Measurements from ENCODE around the gene ZNF672. TPM values are rescaled to one million over a fixed set of nuclear protein-coding genes. Genes with fewer than 3 reads are reported as not detected.
A peak's percentile ranks its signal among the peaks of the same experiment; 100 is the strongest.

ZNF672 gene
- total and polyA plus RNA-seq, 2 experiments from 2014 or later, result 10.3 to 39.7 TPM

DNA sequence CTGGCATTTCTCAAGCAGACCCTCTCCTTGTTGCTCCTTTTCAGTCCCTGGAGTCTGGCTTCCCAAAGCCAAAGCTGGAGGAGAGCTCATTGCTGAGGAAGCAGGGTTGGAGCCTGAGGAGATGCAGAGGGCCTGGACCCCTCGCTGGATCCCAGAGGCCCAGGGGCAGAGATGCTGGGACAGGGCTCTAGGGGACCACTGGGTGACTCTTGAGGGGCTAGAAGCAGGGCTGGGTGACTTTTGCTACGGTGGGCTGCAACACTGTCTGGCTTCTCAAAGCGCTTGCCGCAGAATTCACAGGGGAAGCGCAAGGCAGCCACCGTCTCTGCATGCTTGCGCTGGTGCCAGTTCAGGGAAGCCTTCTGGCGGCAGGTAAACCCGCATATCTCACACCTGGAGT, 12.1 kb downstream of the ZNF672 start (continued):
- TF ChIP-seq, protein P1, sequence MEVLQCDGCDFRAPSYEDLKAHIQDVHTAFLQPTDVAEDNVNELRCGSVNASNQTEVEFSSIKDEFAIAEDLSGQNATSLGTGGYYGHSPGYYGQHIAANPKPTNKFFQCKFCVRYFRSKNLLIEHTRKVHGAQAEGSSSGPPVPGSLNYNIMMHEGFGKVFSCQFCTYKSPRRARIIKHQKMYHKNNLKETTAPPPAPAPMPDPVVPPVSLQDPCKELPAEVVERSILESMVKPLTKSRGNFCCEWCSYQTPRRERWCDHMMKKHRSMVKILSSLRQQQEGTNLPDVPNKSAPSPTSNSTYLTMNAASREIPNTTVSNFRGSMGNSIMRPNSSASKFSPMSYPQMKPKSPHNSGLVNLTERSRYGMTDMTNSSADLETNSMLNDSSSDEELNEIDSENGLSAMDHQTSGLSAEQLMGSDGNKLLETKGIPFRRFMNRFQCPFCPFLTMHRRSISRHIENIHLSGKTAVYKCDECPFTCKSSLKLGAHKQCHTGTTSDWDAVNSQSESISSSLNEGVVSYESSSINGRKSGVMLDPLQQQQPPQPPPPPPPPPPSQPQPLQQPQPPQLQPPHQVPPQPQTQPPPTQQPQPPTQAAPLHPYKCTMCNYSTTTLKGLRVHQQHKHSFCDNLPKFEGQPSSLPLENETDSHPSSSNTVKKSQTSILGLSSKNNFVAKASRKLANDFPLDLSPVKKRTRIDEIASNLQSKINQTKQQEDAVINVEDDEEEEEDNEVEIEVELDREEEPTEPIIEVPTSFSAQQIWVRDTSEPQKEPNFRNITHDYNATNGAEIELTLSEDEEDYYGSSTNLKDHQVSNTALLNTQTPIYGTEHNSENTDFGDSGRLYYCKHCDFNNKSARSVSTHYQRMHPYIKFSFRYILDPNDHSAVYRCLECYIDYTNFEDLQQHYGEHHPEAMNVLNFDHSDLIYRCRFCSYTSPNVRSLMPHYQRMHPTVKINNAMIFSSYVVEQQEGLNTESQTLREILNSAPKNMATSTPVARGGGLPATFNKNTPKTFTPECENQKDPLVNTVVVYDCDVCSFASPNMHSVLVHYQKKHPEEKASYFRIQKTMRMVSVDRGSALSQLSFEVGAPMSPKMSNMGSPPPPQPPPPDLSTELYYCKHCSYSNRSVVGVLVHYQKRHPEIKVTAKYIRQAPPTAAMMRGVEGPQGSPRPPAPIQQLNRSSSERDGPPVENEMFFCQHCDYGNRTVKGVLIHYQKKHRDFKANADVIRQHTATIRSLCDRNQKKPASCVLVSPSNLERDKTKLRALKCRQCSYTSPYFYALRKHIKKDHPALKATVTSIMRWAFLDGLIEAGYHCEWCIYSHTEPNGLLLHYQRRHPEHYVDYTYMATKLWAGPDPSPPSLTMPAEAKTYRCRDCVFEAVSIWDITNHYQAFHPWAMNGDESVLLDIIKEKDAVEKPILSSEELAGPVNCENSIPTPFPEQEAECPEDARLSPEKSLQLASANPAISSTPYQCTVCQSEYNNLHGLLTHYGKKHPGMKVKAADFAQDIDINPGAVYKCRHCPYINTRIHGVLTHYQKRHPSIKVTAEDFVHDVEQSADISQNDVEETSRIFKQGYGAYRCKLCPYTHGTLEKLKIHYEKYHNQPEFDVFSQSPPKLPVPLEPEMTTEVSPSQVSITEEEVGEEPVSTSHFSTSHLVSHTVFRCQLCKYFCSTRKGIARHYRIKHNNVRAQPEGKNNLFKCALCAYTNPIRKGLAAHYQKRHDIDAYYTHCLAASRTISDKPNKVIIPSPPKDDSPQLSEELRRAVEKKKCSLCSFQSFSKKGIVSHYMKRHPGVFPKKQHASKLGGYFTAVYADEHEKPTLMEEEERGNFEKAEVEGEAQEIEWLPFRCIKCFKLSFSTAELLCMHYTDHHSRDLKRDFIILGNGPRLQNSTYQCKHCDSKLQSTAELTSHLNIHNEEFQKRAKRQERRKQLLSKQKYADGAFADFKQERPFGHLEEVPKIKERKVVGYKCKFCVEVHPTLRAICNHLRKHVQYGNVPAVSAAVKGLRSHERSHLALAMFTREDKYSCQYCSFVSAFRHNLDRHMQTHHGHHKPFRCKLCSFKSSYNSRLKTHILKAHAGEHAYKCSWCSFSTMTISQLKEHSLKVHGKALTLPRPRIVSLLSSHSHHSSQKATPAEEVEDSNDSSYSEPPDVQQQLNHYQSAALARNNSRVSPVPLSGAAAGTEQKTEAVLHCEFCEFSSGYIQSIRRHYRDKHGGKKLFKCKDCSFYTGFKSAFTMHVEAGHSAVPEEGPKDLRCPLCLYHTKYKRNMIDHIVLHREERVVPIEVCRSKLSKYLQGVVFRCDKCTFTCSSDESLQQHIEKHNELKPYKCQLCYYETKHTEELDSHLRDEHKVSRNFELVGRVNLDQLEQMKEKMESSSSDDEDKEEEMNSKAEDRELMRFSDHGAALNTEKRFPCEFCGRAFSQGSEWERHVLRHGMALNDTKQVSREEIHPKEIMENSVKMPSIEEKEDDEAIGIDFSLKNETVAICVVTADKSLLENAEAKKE (CRISPR knock-in tag; IDR thresholded peaks at IDR 0.05), result no peak
- TF ChIP-seq POLR2AphosphoS5 (IDR thresholded peaks at IDR 0.05; ENCODE audit: low read depth) (no peak; the same call in 1 of the 2 replicates), NANOG (IDR thresholded peaks at IDR 0.05; ENCODE audit: borderline replicate concordance) (no peak), CREB1 (CRISPR knock-in tag; IDR thresholded peaks at IDR 0.05; ENCODE audit: low read depth) (no peak)

DNA sequence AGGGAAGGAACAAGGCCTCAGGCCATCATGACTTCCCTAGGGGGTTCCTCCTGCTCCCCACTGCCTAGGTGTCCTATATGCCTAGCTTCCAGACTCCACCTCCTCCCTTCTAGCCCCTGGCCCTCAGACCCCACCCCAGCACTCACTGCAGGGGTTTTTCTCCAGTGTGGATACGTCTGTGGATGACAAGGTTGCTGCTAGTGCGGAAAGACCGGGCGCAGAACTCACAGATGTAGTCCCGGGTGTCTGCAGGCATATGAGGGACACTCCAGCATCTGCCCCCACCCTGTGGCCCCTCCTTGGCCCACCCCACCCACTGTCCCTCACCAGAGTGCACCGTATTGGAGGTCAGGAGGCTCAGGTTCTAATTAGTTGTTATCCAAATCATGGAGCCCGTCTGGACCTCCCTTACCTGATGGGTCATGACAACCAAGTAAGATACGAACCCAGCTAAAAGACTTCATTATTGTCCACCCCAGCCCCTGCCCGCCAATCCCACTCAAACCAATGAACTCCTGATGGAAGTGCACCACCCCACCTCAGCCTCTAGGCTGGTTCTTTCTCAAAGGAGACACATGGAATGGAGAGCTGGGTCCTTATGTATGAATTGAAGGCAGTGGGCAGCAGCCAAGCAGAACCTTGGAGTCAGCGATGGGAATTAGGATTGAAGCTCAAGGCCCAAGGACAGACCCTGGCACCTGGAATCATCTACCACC, 12.7 kb downstream of the ZNF672 start:
- Histone ChIP-seq H3K79me2 (replicated peaks; ENCODE audit: insufficient read depth) (no peaks in the 10 kb centered on the region), H2AFZ (no peak overlapping the region), H3K27ac (ENCODE audit: low read depth) (no peak overlapping the region), H3K9me2 (ENCODE audit: insufficient read depth) (no peaks in the 10 kb centered on the region), H3F3A (replicated peaks; ENCODE audit: low read depth) (peaks cover 13% of the 10 kb centered on the region), H3K4me3 (no peak overlapping the region), H3K4me1 (ENCODE audit: insufficient read depth) (peaks cover 6% of the 10 kb centered on the region; the same call in 1 of the 2 replicates), H4K20me1 (replicated peaks; ENCODE audit: insufficient read depth) (peaks cover 12% of the 10 kb centered on the region), H3K36me3 (ENCODE audit: insufficient read depth) (peaks cover 12% of the 10 kb centered on the region), H3K4me2 (no peak overlapping the region), H3K27me3 (ENCODE audit: insufficient read depth) (peaks cover 42% of the 10 kb centered on the region)
- Mint-ChIP-seq H3K4me1 (peaks cover 8% of the 10 kb centered on the region), H3K9me3 (no peaks in the 10 kb centered on the region; the same call in 2 of the 3 replicates), H3K27me3 (ENCODE audit: insufficient read depth, low read depth, poor library complexity) (peaks cover 20% of the 10 kb centered on the region), H3K27ac (no peak overlapping the region), H3K4me3 (no peak overlapping the region), H3K36me3 (ENCODE audit: low read depth) (peaks cover 32% of the 10 kb centered on the region)
- DNase-seq (ENCODE audit: low spot score), result peak; percentile 21
- ATAC-seq, result no peak
- TF ChIP-seq, protein P2, sequence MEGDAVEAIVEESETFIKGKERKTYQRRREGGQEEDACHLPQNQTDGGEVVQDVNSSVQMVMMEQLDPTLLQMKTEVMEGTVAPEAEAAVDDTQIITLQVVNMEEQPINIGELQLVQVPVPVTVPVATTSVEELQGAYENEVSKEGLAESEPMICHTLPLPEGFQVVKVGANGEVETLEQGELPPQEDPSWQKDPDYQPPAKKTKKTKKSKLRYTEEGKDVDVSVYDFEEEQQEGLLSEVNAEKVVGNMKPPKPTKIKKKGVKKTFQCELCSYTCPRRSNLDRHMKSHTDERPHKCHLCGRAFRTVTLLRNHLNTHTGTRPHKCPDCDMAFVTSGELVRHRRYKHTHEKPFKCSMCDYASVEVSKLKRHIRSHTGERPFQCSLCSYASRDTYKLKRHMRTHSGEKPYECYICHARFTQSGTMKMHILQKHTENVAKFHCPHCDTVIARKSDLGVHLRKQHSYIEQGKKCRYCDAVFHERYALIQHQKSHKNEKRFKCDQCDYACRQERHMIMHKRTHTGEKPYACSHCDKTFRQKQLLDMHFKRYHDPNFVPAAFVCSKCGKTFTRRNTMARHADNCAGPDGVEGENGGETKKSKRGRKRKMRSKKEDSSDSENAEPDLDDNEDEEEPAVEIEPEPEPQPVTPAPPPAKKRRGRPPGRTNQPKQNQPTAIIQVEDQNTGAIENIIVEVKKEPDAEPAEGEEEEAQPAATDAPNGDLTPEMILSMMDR (conservative IDR thresholded peaks at IDR 0.05; ENCODE audit: low read depth in 2 of 2), result no peak
- TF ChIP-seq, protein P1 (CRISPR knock-in tag; IDR thresholded peaks at IDR 0.05), result no peak
- TF ChIP-seq EZH2phosphoT487 (IDR thresholded peaks at IDR 0.05; ENCODE audit: unreplicated experiment) (no peak), ZNF114 (CRISPR knock-in tag; IDR thresholded peaks at IDR 0.05) (no peak)
